ENCODE results near the gene SBF2. TPM values are rescaled to one million over a fixed set of nuclear protein-coding genes. Genes with fewer than 3 reads are reported as not detected.

Gene SBF2
- total and polyA plus RNA-seq, 2 of the 13 experiments (the other 11 are each of a cell fraction or from before 2014, with no cell fraction given), result 24.0 to 45.8 TPM

DNA sequence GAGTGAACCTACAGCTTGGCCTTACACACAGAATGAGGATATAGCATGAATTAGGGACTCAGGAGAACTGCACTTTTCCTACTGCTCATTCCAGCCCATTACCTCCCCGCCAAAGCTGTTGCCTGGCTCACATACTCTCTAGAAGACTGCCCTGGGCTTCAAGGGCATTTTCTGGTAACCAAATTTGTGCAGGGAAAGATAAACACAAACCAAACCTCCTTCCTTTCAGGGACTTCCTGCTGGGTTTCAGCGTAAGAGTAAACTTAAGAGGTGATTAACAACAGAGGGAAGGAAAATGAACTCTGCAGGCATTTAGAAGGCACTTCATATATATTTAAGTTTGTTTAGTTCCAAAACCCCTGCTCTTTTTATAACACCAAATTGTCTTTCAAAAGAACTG is 435.2 kb downstream of the SBF2 start:
- Histone ChIP-seq H3K36me3 (replicated peaks in 1 of 2; ENCODE audit: control insufficient read depth in 1 of 2, insufficient read depth in 2 of 2, low read length in 2 of 2) (peaks cover 3 to 17% of the 10 kb centered on the region in 2 experiments), H3K27ac (ENCODE audit: extremely low read length, insufficient read depth, low read length) (peak overlapping the region; percentile 38), H3K79me2 (ENCODE audit: insufficient read depth, low read length) (no peaks in the 10 kb centered on the region), H4K20me1 (ENCODE audit: insufficient read depth, low read length) (no peaks in the 10 kb centered on the region), H3K4me2 (ENCODE audit: low read depth, low read length) (peak overlapping the region; percentile 25; the same call in 1 of the 2 replicates), H3K9ac (ENCODE audit: insufficient read depth, low read depth, low read length) (no peak overlapping the region), H2AFZ (ENCODE audit: low read length) (no peak overlapping the region), H3K4me1 (ENCODE audit: insufficient read depth, low read length) (peaks cover 42% of the 10 kb centered on the region), H3K9me3 (ENCODE audit: low read length) (no peaks in the 10 kb centered on the region), H3K4me3 (replicated peaks in 1 of 3; ENCODE audit: insufficient read depth in 1 of 3, low read depth in 2 of 3, low read length in 3 of 3) (no peak overlapping the region), H3K27me3 (ENCODE audit: control insufficient read depth in 1 of 2, insufficient read depth in 2 of 2, low read length in 2 of 2) (no peaks in the 10 kb centered on the region)
- CTCF ChIA-PET (ENCODE audit: low intra/inter-chr PET ratio, low total read pairs), result no interaction called here
- peak; percentile 62 for ATAC-seq
- peak; percentile 37 for DNase-seq (ENCODE audit: low spot score)
- FAIRE-seq, result peak; percentile 83
- POLR2A ChIA-PET, result no interaction called here
- WGBS (ENCODE audit: low lambda C conversion rate), result 35% methylated on average over 2 of the region's 2 CpGs
- BruUV-seq (replicated peaks), result no TSS peak
- in situ Hi-C loops (cut with HindIII; ENCODE audit: extremely low pct_ligation_motif_present, low pct_unique_long_range_greater_than_20kb), result loop anchor here (10.0 kb wide), 2 partner anchors 94 to 466 kb away; no protein-coding TSS in a partner anchor
- intact Hi-C loops (cut with micrococcal nuclease; ENCODE audit: unreplicated experiment), result no loop called here
- TF ChIP-seq ZNF232 (CRISPR knock-in tag; IDR thresholded peaks at IDR 0.05; ENCODE audit: borderline replicate concordance) (no peak), FIP1L1 (IDR thresholded peaks at IDR 0.05; ENCODE audit: borderline replicate concordance, insufficient read depth, low read depth, low read length) (no peak), ZNF530 (CRISPR knock-in tag; IDR thresholded peaks at IDR 0.05; ENCODE audit: low read depth) (no peak), FOXA3 (CRISPR knock-in tag; IDR thresholded peaks at IDR 0.05) (peak; percentile 52), ELF3 (CRISPR knock-in tag; IDR thresholded peaks at IDR 0.05) (peak; percentile 82), HDAC2 (CRISPR knock-in tag; IDR thresholded peaks at IDR 0.05) (peak; percentile 23; the same call in 1 of the 2 replicates), GATAD2A (CRISPR knock-in tag; IDR thresholded peaks at IDR 0.05) (peak; percentile 63), NFIC (IDR thresholded peaks at IDR 0.05; ENCODE audit: low read length) (no peak), SRF (IDR thresholded peaks at IDR 0.05; ENCODE audit: low read depth, low read length) (peak; percentile 73), MIXL1 (CRISPR knock-in tag; IDR thresholded peaks at IDR 0.05) (0 out of 2 replicates have a peak, but pooled peaks have one; percentile 58), TEAD3 (CRISPR knock-in tag; optimal IDR thresholded peaks at IDR 0.05; ENCODE audit: borderline replicate concordance) (peak; percentile 53), FOXP1 (IDR thresholded peaks at IDR 0.05) (no peak), FOXP1 (CRISPR knock-in tag; IDR thresholded peaks at IDR 0.05) (peak; percentile 54; the same call in 1 of the 2 replicates)
- TF ChIP-seq, protein P1, sequence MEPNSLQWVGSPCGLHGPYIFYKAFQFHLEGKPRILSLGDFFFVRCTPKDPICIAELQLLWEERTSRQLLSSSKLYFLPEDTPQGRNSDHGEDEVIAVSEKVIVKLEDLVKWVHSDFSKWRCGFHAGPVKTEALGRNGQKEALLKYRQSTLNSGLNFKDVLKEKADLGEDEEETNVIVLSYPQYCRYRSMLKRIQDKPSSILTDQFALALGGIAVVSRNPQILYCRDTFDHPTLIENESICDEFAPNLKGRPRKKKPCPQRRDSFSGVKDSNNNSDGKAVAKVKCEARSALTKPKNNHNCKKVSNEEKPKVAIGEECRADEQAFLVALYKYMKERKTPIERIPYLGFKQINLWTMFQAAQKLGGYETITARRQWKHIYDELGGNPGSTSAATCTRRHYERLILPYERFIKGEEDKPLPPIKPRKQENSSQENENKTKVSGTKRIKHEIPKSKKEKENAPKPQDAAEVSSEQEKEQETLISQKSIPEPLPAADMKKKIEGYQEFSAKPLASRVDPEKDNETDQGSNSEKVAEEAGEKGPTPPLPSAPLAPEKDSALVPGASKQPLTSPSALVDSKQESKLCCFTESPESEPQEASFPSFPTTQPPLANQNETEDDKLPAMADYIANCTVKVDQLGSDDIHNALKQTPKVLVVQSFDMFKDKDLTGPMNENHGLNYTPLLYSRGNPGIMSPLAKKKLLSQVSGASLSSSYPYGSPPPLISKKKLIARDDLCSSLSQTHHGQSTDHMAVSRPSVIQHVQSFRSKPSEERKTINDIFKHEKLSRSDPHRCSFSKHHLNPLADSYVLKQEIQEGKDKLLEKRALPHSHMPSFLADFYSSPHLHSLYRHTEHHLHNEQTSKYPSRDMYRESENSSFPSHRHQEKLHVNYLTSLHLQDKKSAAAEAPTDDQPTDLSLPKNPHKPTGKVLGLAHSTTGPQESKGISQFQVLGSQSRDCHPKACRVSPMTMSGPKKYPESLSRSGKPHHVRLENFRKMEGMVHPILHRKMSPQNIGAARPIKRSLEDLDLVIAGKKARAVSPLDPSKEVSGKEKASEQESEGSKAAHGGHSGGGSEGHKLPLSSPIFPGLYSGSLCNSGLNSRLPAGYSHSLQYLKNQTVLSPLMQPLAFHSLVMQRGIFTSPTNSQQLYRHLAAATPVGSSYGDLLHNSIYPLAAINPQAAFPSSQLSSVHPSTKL (CRISPR knock-in tag; IDR thresholded peaks at IDR 0.05), result peak; percentile 63
- TF ChIP-seq, protein P2, sequence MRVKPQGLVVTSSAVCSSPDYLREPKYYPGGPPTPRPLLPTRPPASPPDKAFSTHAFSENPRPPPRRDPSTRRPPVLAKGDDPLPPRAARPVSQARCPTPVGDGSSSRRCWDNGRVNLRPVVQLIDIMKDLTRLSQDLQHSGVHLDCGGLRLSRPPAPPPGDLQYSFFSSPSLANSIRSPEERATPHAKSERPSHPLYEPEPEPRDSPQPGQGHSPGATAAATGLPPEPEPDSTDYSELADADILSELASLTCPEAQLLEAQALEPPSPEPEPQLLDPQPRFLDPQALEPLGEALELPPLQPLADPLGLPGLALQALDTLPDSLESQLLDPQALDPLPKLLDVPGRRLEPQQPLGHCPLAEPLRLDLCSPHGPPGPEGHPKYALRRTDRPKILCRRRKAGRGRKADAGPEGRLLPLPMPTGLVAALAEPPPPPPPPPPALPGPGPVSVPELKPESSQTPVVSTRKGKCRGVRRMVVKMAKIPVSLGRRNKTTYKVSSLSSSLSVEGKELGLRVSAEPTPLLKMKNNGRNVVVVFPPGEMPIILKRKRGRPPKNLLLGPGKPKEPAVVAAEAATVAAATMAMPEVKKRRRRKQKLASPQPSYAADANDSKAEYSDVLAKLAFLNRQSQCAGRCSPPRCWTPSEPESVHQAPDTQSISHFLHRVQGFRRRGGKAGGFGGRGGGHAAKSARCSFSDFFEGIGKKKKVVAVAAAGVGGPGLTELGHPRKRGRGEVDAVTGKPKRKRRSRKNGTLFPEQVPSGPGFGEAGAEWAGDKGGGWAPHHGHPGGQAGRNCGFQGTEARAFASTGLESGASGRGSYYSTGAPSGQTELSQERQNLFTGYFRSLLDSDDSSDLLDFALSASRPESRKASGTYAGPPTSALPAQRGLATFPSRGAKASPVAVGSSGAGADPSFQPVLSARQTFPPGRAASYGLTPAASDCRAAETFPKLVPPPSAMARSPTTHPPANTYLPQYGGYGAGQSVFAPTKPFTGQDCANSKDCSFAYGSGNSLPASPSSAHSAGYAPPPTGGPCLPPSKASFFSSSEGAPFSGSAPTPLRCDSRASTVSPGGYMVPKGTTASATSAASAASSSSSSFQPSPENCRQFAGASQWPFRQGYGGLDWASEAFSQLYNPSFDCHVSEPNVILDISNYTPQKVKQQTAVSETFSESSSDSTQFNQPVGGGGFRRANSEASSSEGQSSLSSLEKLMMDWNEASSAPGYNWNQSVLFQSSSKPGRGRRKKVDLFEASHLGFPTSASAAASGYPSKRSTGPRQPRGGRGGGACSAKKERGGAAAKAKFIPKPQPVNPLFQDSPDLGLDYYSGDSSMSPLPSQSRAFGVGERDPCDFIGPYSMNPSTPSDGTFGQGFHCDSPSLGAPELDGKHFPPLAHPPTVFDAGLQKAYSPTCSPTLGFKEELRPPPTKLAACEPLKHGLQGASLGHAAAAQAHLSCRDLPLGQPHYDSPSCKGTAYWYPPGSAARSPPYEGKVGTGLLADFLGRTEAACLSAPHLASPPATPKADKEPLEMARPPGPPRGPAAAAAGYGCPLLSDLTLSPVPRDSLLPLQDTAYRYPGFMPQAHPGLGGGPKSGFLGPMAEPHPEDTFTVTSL (CRISPR knock-in tag; IDR thresholded peaks at IDR 0.05; ENCODE audit: borderline replicate concordance), result peak; percentile 66; the same call in 1 of the 2 replicates
